ENCODE data around the gene CTDSPL.
"Not testable (repeated sequence)": the region's sequence is repeated elsewhere in the genome, so short reads cannot be mapped to it uniquely, and the experiment has no call there.

CTDSPL gene

DNA sequence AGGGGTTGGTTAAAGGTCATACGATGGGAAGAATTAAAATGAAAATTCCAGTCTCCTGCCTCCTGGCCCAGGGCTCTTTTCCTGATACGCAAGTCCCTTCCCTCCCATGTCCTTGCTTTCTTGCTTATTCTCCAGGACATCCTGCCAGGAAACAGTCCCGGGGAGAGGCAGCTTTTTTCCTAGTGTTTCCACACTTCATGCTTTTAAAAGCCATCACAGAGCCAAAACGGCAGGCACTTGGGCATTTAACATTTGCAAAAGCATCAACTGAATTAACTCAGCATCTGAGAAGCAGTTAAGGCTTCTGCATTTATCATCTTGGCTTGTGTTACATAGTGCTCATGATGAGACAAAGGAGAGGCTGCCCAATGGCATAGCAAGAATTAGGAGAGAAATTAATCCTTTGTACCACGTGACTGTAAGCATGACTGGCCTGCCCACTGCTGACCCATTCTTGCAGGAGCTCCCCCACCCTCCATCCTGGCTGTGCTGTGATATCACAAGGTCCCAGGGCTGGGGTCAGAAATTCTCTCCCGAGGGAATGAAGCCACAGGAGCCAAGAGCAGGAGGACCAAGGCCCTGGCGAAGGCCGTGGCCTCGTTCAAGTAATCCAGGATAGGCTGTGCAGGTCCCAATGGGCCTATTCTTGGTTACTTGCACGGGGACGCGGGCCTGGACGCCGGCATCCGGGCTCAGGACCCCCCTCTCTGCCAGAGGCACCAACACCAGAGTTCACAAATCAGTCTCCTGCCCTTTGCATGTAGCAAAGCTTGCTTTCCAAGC, 107.3 kb downstream of the CTDSPL start:
- no peak for DNase-seq (ENCODE audit: low spot score)

DNA sequence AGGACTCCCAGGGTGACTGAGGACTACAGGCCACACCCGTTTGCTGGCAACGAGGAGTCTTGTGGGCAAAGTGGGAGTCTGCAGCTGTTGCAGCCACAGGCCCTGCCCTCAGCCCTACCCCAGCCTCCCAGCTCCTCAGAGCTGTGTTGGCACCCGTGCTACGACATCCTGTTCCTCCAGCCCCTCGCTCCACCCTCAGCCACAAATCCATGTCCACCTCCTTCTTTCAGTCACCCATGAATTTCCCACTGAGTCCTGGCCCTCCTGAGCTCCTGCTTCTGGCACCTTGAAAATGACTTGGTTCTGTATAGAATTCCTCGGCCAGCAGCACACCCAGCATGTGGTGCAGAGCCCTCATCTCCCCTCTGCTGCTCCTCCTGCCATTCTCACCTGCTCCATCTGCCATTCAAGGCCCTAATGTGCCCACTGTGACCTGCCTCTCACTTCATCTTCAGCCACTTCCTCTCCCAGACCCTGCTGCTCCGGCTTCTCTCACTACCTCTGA, 108.0 kb downstream of the CTDSPL start:
- no peak for DNase-seq (ENCODE audit: low spot score)

DNA sequence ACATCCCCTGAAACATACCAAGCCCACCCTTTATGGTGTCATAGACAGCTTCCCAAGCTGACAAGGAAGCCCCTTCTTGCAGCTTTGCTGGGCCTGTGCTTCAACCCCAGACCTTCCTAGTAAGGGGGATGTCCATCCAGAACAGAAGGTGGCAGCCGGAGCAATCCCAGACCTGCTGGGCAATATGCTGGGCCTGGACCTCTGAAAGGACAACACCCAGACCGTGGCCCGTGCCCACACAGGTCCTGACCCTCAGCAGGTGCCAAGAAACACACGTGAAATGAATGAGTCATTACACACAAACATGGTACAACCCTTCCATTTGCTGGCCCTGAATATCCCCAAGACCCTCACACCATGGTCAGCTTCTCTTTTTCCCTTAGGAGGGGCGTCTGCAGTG, 109.1 kb downstream of the CTDSPL start:
- DNase-seq (ENCODE audit: low spot score): no peak

DNA sequence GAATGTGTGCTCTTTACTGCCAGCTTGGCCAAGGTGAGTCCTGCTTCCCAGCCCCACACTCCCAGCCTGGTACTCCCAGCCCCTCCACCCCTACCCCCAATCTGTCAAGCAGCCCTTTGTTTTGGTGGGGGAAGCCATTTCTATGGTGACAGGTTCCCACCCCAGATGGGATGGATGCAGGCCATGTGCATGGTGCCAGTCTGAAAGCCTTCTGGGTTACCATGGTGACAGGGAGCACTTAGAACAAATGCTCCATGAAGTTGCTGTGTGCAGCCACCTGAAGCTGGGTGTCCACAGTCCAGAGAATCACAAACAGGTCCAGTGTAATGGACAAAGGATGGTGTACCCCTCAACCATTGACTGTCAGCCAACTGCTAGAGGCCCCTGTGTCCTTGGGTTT, 109.8 kb downstream of the CTDSPL start:
- no peak for DNase-seq (ENCODE audit: low spot score)

DNA sequence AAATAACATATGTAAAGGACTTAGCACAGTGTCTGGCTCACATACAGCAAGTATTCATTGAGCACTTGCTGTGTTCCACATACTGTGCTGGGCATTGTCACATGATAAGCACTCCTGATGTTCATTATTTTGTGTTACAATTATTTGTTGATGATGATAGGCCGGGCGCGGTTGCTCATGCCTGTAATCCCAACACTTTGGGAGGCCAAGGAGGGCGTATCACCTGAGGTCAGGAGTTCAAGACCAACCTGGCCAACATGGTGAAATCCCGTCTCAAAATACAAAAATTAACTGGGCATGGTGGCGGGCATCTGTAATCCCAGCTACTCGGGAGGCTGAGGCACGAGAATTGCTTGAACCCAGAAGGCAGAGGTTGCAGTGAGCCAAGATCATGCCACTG, 110.4 kb downstream of the CTDSPL start:
- DNase-seq (ENCODE audit: low spot score): not testable (repeated sequence)

DNA sequence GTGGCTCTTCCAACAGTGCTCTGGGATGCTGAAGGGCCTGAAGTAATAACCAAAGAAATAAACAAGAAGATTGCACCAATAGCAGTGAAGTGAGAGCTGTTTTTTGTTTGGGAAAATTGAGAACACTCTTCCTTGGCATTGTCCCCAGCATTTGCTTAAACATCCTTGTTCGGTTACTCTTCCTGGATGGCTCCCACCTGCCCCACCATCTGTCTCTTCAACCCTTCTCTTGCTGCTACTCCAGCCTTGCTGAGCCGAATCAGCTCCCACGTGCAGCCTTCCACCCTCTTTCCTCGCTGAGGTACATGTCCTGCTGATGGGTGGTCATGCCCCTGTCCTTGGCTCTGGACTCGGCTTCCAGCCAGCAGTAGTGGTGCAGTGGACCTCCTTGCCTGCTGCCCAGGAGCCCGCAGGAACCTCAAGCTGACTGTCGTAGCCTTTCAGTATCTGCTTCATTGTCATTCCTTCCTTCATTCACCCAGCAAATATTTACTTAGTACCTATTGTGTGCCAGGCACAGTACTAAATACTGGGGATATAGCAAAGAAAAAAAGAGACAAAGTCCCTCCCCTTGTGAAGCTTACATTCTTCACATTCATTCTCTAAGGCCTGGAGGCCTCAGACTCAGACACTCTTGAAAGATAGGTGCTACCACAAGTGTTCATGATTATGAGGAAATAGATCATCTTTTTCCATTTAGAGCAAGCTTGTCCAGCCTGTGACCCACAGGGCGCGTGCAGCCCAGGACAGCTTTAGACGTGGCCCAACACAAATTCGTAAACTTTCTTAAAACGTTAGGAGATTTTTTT, 111.8 kb downstream of the CTDSPL start:
- no peak for DNase-seq (ENCODE audit: low spot score)

DNA sequence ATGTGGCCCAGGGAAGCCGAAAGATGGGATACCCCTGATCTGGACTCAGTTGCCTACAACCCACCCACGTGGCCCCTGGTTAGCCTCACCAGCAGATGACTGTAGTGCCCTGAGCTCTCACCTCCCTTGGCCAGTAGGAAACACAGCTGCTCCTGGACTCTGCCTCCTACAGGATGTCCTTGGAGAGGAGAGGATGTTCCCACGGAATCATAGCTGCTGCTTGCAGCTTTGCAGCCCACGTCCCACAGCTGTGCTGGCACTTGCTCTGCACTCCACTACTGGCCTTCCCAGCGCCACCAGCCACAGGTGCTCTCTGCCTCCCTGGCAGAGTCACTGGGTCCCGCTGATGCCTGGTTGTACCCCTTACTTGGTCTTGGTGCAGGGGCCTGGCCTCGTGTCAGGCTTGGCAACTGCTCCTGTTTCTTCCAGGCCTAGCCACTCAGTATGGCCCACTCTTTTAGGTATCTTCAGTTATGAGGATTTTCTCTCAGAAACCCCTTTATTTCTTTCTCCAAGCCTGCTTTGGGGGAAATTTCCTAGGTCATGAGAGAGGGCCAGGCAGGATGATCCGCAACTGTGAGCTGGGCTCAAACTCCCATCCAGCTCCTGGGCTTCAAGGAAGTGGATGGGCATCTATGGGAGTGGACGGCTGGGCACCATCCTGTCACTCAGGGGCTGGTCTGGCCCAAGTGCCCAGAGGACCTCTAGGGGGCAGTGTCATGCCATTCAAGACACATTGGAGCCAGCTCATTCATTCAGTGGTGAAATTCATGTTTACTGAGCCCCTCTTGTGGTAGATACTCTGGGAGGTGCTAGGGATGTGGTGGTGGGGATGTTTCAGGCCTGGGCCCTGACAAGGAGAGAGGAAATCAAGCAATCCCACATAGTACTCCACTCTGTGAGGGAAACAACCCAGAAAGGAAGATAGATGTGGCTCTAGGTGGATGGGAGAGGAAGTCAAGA, 112.7 kb downstream of the CTDSPL start:
- DNase-seq (ENCODE audit: low spot score): peak; percentile 78

DNA sequence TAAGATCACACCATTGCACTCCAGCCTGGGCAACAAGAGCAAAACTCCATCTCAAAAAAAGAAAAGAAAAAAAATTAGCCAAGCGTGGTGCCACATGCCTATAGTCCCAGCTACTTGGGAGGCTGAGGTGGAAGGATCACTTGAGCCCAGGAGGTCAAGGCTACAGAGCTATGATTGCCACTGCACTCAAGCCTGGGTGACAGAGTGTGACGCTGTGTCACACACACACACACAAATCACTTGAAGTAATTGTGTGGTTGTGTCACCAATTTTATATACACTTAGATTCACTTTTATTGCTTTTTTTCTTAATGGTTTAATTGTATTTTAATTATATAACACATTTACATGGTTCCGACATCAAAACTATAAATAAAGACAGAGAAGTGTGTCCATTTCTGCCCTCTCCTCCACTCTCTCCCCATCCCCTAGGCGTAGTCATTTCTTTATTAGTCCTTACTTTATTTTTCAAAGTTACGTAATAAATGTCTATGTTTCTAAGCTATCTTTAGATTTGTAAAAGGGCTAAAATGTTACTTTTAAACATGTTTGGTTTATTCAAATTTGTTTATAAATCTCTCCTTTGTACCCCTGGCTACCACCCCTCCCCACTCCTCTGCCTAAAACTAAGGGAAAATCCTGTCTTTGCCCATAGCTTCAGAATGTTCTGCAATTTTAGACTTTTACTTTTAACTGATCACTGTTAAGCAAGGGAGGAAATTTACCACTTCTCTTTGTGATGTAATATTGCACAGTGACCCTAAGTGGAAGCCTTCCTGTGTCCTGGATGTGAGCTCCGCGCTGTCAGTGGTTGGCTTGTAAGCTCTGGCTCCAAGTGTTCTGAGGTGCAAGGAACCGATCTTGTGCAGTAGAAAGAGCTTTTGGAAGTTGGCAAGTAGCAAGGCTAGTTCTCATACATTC, 118.1 kb downstream of the CTDSPL start:
- DNase-seq (ENCODE audit: low spot score): no peak

DNA sequence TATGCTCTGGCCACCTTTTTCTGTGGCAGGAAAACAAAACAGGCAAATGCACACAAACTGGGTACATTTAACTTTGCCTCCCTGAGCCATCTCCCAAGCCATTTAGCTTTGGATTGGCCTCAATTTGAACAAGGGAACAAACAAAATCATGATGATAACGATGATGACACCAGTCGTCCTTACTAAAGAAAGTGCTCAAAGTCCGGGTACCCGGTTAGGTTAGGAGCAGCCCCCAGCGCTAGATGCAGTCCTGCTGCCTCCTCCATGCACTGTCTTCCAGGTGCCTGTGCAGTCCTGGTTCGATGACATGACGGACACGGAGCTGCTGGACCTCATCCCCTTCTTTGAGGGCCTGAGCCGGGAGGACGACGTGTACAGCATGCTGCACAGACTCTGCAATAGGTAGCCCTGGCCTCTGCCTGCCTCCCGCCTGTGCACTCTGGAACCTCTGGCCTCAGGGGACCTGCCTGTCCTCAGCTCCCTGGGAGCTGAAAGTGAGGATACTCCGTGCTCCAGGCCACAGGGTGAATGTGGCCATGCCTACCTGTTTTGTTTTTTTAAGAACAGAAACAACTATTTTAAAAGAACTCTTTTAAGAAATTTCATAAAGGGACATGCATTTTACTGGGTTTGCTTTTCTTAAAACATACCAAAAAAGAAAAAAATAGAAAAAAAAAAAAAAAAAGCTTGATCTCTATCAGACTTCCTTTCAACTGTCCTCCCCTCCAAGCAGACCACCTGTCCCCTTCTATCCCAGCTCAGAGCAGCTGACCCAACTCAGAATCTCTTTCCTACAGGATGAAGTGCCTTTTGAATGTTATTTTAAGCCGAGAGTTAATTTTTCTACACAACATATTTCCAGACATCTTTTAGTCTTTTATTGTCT, 119.0 kb downstream of the CTDSPL start:
- no peak for DNase-seq (ENCODE audit: low spot score)

DNA sequence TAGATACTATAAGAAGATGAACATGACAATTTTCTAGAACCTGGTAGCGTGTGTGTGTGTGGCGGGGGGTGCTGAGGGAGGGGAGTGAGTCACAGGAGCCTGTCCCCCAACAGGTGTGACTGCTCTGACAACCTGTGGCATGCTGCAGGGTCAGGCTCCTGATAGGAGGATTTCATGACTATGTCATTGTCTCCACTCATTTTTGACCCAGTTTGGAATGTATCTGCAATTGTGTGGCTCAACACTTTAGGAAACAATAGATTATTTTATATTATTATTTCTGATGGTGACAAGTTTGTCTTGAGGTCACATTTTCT, 119.6 kb downstream of the CTDSPL start:
- no peak for DNase-seq (ENCODE audit: low spot score)

DNA sequence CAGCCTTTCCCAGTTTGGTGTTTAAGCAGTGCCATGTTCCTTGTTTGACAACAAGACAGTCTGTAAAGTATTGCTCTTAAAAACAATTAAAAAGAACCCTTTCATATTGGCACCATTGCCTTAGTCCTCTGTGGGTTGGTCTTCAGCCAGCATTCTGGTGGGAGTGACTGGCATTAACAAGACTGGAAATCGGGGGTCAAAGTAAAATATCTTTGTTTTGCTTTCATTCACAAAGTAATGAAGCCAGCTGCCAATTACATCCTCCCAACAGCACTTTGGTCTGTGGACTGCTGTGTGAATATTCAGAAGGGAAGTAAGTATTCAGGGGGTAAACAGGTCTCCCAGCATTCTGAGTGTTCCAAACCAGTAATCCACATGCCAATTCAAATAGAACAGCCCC, 120.7 kb downstream of the CTDSPL start:
- no peak for DNase-seq (ENCODE audit: low spot score)

DNA sequence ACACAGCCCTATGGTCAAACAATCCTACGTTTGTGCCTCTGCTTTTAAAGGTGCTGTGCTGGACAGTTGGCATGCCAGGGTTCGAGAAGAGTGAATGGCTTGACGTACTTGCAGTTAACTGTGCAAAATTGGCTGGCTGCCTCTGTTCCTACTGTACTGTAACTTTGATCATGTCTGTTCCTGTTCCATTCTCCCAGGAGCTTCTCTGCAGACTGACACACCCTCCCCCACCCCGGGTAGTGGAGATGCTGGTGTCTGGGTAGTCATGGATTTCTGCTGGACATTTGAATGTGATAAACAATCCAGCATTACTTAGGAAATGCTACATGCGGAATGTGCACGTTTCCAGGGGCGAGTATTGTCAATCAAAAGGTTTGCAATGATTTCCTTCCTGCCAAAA, 122.4 kb downstream of the CTDSPL start:
- no peak for DNase-seq (ENCODE audit: low spot score)

DNA sequence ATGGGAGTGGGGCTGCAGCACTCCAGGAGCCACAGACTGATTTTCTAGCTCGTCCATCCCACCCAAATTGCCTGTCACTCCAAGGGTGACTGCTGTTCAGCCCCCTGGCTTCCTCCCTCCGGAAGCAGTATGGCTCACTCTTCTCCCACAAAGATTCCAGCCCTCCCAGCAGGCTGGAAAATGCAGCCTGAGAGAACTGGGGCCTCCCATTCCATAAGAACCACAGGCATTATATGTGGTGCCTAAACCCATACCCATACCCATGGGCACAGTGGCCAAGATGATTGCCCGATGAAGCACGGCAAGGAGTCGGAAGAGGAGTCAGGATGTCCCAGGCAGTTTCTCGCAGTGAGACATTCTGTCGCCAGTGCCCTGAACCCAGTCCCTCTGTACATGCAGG, 122.9 kb downstream of the CTDSPL start:
- no peak for DNase-seq (ENCODE audit: low spot score)

DNA sequence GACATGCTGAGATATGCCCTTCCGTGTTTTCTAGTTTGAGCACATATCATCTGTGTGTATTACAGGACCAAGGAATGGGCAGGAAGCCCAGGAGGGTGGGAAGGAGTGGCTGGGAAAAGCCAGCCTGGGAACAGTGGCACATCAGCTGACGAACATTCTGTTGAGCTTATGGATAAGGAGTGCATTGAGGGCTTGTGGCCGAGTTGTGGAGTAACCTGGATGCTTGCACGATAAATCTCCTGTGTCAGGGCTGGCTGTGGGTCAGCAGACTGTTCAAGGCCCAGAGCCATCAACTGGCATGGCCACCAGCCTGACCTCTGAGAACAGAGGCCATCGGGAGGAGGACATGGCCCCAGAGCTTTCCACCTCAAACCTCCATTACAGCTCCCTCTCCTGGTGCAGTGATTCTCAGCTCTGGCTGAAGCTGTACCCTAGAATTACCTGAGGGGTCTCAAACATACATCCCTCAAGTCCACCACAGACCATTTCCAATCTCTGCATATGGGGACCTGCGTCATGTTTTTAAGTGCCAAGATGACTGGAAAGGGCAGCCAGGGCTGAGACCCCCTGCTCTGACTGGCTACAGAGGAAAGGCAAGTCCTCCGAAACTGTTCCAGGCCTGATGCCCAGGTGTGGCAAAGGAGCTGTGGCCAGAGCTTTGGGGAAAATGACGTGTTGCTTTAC, 124.1 kb downstream of the CTDSPL start:
- no peak for DNase-seq (ENCODE audit: low spot score)

DNA sequence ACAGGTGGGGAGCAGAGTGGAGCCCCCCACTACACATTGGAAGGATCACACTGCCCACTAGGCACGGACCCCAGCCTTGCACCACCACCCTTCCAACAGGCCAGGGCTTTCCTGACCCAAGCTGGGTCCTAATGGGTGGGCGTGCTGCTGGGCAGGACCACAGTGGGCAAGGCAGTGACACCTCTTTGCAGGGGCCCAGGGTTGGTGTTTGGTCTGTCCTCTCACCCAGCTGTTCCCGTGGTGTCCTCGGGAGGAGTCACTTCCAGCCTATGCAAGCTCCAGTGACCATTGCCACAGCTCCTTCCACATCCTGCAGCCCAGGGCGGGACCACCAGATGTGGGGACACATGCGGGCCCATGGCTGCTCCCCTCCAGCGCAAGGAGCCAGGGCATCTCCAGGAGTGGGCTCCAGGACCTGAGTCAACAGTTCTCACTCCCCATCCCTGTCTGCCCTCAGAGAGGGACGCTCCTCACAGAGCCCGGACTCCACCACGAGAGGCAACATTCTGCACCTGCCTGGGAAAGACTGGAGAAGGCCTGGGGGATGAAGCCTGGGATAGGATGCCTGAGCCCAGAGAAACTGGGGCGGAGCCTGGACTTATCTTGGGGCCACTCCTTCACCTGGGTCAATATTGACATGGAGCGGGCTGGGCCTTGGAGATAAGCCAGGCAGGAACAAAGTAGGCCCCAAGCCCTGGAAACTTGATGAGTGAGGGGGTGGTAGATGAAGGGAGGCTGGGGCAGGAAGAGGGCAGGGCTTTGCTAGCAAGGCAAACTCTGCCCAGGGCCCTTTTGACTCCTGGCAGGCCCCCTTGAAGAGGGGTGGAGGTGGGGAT, 125.0 kb downstream of the CTDSPL start:
- DNase-seq (ENCODE audit: low spot score): no peak

DNA sequence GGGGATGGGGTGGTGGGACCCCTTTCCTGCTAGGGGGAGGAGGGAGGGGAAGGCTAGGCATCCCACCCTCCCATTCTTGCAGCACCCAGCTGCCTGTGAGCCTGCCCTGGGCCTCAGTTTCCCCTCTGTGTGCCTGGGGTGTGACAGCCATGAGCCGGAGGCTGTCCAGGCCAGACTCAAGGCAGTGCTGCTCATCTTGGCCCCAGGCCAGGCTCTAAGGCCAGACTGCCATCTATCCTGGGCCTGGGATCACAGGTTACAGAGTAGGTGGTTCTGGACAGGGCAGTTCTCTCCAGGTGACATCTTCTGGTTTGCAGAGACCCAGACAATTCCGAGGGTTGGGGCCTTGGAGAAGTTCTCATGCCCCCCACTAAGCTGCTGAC, 125.6 kb downstream of the CTDSPL start:
- DNase-seq (ENCODE audit: low spot score): no peak

DNA sequence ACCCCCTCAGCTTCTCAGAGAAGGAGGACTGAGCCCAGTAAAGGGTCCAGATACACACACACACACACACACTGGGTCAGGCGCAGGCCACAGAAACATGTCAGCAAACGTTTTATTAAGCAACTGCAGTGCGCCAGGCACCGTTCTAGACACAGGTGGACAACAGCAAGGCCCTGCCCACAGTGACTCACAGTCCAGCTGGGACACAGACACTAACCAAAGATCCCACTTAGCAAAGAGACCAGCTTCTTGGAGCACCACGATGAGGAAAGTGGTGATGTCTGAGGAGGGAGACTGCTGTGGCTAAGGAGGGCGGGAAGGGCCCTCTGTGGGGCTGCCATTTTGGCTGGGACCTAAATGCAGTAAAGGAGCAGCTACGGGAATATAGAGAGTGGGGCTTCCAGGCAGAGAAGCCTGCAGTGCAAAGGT, 126.1 kb downstream of the CTDSPL start:
- DNase-seq (ENCODE audit: low spot score): no peak

DNA sequence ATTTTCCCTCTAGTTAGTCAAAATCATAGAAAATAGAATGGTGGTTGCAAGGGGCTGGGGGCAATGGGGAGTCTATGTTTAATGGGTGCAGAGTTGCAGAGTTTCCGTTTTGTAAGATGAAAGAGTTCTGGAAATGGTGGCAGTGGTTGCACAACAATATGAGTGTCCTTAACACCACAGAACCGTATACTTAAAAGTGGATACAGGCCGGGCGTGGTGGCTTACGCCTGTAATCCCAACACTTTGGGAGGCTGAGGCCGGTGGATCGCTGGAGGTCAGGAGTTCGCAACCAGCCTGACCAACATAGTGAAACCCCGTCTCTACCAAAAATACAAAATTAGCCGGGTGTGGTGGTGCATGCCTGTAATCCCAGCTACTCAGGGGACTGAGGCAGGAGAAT, 126.7 kb downstream of the CTDSPL start:
- DNase-seq (ENCODE audit: low spot score): not testable (repeated sequence)
